Stimulated activated CD4-positive, alpha-beta T cell treated with anti-CD3 and anti-CD28 coated beads, Interleukin-12 subunit alpha, Interleukin-12 subunit beta, amount 100 ng/mL, for 24 hours (primary cell): ENCODE measurements around the gene ULK1.
"Not testable (repeated sequence)": the region's sequence is repeated elsewhere in the genome, so short reads cannot be mapped to it uniquely, and the experiment has no call there.

Experiments
- DNase-seq, 2 experiments: peaks; one replicate each; pipeline ENCODE4 v3.0.0-alpha.2; 2020; ENCODE audit warnings: low read depth in 2 of 2

ULK1 gene

GRCh38 chr12:131943389-131943788 is 49.0 kb downstream of the ULK1 start:
- no peak for DNase-seq

GRCh38 chr12:131943876-131944275 is 49.5 kb downstream of the ULK1 start:
- no peak for DNase-seq

- no peak for DNase-seq
These were observed 50.3 kb downstream of the ULK1 start for GRCh38 chr12:131944601-131945251.

- DNase-seq: no peak
These were observed 52.3 kb downstream of the ULK1 start for GRCh38 chr12:131946757-131947156.

DNA sequence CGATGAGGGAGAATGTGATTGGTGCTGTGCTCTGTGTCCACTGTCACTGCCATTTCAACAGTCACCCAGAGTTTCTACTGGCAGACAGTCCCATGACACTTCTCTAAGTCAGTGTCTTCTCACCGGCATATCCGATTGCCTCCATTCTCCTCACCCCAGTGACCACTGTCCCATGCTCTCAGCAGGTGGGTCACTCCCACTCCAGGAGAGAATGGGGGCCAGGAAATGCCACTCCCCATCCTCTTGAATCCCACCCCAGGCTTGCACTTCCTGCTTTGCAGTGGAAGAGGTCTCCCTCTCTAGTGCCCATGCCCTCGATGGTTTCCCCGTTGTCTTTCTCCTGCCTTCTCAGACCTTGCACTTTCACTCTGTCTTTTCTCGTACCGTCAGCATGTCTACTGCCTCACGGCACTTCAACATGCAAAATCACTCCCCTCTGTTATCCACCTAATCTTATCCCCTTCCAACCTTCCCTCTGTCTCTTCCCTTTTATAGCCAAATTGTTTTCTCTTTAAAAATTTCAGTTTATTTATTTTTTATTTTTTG is 53.1 kb downstream of the ULK1 start:
- no peak for DNase-seq

DNA sequence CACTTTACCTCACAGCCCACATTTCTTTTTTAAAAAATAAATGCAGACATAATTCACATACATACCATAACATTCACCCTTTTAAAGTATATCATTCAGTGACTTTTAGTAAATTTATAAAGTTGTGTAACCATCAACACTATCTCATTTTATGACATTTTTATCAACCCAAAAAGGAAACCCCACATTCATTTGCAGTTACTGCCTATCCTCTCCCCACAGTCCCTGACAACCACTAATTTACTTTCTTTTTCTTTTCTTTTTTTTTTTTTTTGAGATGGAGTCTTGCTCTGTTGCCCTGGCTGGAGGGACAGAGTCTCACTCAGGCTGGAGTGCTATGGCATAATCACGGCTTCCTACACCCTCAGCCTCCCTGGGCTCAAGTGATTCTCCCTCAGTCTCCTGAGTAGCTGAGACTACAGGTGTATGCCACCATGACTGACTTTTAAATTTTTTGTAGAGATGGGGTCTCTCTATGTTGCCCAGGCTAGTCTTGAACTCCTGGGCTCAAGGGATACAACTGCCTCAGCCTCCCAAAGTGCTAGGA is 53.8 kb downstream of the ULK1 start:
- no peak for DNase-seq

GRCh38 chr12:131948713-131949430 is 54.5 kb downstream of the ULK1 start:
- DNase-seq: not testable (repeated sequence)

DNA sequence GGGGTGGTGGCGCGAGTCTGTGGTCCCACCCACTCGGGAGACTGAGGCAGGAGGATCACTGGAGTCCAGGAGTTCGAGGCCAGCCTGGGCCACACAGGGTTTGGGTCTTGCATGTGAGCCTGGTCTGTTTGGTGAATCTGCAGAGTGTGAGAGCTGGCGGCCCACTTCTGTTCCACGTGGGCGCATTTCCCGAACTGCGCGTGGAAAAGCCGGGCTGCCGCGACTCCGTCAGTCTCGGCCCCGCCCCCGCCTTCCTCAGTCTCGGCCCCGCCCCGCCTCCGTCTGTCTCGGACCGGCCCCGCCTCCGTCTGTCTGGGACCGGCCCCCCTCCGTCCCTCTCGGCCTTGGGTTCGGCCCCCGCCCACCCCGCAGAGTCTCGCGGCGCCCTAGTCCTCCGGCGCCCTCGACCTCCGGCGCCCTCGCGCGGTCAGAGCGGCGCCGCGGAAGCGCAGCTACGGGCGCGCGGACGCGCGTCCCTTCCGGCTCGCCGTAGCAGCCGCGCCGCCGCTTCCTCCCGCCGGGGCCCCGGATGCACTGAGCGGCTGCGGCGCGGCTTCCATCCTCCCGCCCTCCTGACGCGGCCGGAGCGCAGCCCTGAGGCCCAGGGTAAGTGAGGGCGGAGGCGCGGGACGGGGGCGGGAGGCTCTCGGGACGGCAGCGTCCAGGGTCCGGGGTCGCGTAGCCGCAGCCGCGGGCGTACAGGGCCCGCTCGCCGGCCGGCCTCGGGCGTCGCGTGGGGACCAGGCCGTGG is 55.2 kb downstream of the ULK1 start, which contains the start of gene EP400:
EP400 (plus strand) TSS at position 512 of the 751 bp plus-strand sequence. CDS start 10,678 bp downstream, outside the sequence.
- DNase-seq: peak; percentile 88 to 97

- DNase-seq: peak in 1 of 2 experiments; percentile 8
These were observed 55.9 kb downstream of the ULK1 start for GRCh38 chr12:131950182-131950913.

DNA sequence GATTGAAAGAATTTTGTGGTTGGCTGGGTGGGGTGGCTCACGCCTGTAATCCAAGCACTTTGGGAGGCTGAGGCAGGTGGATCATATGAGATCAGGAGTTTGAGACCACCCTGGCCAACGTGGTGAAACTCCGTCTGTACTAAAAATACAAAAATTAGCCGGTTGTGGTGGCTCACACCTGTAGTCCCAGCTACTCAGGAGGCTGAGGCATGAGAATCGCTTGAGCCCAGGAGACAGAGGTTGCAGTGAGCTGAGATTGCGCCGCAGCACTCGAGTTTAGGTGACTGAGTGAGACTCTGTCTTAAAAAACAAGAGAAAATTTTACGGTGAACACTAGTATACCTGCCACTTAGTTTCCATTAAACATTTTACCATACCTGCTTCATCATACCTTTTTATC is 59.4 kb downstream of the ULK1 start:
- not testable (repeated sequence) for DNase-seq

DNA sequence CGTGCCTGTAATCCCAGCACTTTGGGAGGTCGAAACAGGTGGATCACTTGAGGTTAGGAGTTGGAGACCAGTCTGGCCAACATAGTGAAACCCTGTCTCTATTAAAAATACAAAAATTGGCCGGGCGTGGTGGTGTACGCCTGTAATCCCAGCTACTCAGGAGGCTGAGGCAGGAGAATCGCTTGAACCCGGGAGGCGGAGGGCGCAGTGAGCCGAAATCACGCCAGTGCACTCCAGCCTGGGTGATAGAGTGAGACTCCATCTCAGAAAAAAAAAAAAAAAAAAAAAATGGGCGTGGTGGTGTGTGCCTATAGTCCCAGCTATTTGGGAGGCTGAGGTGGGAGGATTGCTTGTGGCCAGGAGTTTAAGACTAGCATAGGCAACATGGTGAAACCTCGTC is 60.0 kb downstream of the ULK1 start:
- not testable (repeated sequence) for DNase-seq

GRCh38 chr12:131959116-131959515 is 64.7 kb downstream of the ULK1 start:
- no peak for DNase-seq

- no peak for DNase-seq
These were observed 65.5 kb downstream of the ULK1 start for GRCh38 chr12:131959641-131960589.

- not testable (repeated sequence) for DNase-seq
These were observed 66.3 kb downstream of the ULK1 start for GRCh38 chr12:131960590-131961325.

- not testable (repeated sequence) for DNase-seq
These were observed 66.9 kb downstream of the ULK1 start for GRCh38 chr12:131961328-131961727.

DNA sequence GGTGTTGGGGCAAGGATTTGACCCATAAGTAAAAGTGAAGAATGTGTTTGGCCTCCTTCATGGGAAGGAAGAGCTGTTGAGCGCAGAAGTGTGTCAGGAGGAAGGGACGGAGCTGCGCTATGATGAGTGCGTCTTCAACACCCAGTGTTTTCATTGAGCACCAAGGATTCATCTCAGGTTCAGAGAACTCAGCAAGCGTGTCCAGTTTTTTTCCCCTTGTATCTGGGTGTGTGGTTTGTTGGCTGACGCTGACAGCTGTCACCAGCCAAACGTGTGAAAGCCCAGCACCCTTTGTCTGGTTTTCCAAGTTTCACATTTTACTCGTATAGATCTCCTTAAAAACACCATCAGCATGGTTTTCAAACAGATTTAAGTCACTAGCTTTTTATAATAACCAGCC is 67.6 kb downstream of the ULK1 start:
- DNase-seq: no peak

DNA sequence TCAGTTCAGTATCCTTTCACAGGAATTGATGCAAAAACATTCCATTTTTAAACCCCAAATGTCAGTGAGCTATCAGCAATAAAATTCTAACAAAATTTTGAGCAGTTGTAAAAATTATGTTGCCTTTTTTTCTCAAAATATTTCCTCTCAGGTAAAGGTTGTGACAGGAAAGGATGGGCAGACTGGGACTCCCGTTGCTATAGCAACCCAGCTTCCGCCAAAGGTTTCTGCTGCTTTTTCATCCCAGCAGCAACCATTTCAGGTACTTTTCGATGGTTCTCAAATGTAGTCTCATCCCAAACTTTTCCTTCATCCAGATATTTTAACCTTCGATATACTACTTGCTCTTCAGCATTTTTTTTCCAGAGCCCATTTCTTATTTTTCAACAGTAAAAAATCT is 69.0 kb downstream of the ULK1 start:
- no peak for DNase-seq

- no peak for DNase-seq
These were observed 70.7 kb downstream of the ULK1 start for GRCh38 chr12:131965073-131965472.

DNA sequence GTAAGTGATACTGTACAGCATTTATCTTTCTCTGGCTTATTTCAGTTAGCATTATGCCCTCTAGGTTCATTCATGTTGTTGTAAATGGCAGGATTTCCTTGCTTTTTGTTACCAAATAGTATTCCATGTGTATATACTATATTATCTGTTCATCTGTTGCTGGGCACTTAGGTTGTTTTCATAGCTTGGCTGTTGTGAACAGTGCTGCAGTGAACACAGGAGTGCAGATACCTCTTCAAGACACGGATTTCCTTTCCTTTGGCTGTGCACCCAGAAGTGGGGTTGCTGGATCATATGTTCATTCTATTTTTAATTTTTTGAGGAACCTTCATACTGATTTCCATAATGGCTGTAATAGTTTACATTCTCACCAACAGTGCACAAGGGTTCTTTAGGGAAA is 76.8 kb downstream of the ULK1 start:
- DNase-seq: no peak
